ENCODE results near the gene NDE1. TPM values are rescaled to one million over a fixed set of nuclear protein-coding genes. Genes with fewer than 3 reads are reported as not detected.

The NDE1 gene
- total and polyA plus RNA-seq, 2 of the 8 experiments (the other 6 are each of a cell fraction or from before 2014, with no cell fraction given) = 13.3 to 41.3 TPM

GRCh38 chr16:15650698-15651171 lies 690 bp downstream of the NDE1 start (continued):
- TF ChIP-seq, protein P1, sequence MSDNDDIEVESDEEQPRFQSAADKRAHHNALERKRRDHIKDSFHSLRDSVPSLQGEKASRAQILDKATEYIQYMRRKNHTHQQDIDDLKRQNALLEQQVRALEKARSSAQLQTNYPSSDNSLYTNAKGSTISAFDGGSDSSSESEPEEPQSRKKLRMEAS (IDR thresholded peaks at IDR 0.05) = 0 out of 2 replicates have a peak, but pooled peaks have one; percentile 24
- TF ChIP-seq POLR2AphosphoS5 (IDR thresholded peaks at IDR 0.05; ENCODE audit: low read depth, low read length) = no peak
- peak; percentile 64; the same call in 1 of the 2 replicates for TF ChIP-seq KDM1A (IDR thresholded peaks at IDR 0.05; ENCODE audit: borderline replicate concordance, low read length)

All from H1 (cell line).